ENCODE data around the gene SLC25A29. TPM values are rescaled to one million over a fixed set of nuclear protein-coding genes. Genes with fewer than 3 reads are reported as not detected.

Gene SLC25A29
- total and polyA plus RNA-seq, 2 of the 13 experiments (the other 11 are each of a cell fraction or from before 2014, with no cell fraction given): 12.2 to 17.2 TPM

MicroRNA genes within 50 kb of the gene (microRNA counts, 767-probe panel; counts per million panel counts)
- not detected for microRNA hsa-miR-345-5p

Small RNAs within 50 kb of the gene (microRNA-seq; reads per million reads assigned to microRNA genes)
- gene MIR345 (332 reads per million, percentile 82 among the genes with 10 or more reads in this experiment), gene MIR6764 (not detected)

Small RNAs within 50 kb of the gene (small RNA-seq; reads per million reads assigned to genes)
- gene MIR345 (ENCODE audit: insufficient read depth in 2 of 3, insufficient read length in 3 of 3, low read depth in 2 of 3, low replicate concordance in 1 of 3): 0.20 to 33.8 (median 11.4) reads per million in 3 experiments
- 0 reads per million in 3 experiments for gene RN7SL523P (ENCODE audit: insufficient read depth in 2 of 3, insufficient read length in 3 of 3, low read depth in 2 of 3, low replicate concordance in 1 of 3)

Other genes starting within 250 kb of the SLC25A29 start
- 10.5 and 15.1 TPM in 2 replicates for gene EVL, start 241.0 kb downstream of the SLC25A29 start, total RNA-seq (2016; rRNA removed; fragmentation: Illumina TruSeq; extraction: Trizol)
- gene EVL, start 241.0 kb downstream of the SLC25A29 start, polyA plus RNA-seq (2011; rRNA removed): 28.7 and 31.2 TPM in 2 replicates
- 0.09 TPM in 1 of 2 replicates, not detected in the other for gene DEGS2, start 146.8 kb downstream of the SLC25A29 start, total RNA-seq (2016; rRNA removed; fragmentation: Illumina TruSeq; extraction: Trizol)
- 0.09 and 0.14 TPM in 2 replicates for gene DEGS2, start 146.8 kb downstream of the SLC25A29 start, polyA plus RNA-seq (2011; rRNA removed)
- 62.8 and 68.1 TPM in 2 replicates for gene YY1, start 67.3 kb downstream of the SLC25A29 start, total RNA-seq (2016; rRNA removed; fragmentation: Illumina TruSeq; extraction: Trizol)
- 23.9 and 29.4 TPM in 2 replicates for gene YY1, start 67.3 kb downstream of the SLC25A29 start, polyA plus RNA-seq (2011; rRNA removed)
- gene SLC25A47, start 16.9 kb upstream of the SLC25A29 start, total RNA-seq (2016; rRNA removed; fragmentation: Illumina TruSeq; extraction: Trizol): 0.87 and 1.0 TPM in 2 replicates
- gene SLC25A47, start 16.9 kb upstream of the SLC25A29 start, polyA plus RNA-seq (2011; rRNA removed): 1.7 and 7.6 TPM in 2 replicates
- gene WDR25, start 70.0 kb upstream of the SLC25A29 start, total RNA-seq (2016; rRNA removed; fragmentation: Illumina TruSeq; extraction: Trizol): 4.2 and 4.6 TPM in 2 replicates
- gene WDR25, start 70.0 kb upstream of the SLC25A29 start, polyA plus RNA-seq (2011; rRNA removed): 2.4 and 2.7 TPM in 2 replicates